Measurements from ENCODE around the gene KRTAP9-9. TPM values are rescaled to one million over a fixed set of nuclear protein-coding genes. Genes with fewer than 3 reads are reported as not detected.
"Not testable (repeated sequence)": the region's sequence is repeated elsewhere in the genome, so short reads cannot be mapped to it uniquely, and the experiment has no call there.

Gene KRTAP9-9
- total and polyA plus RNA-seq, 2 of the 8 experiments (the other 6 are each of a cell fraction or from before 2014, with no cell fraction given), result not detected

GRCh38 chr17:41275648-41276190 is 20.5 kb downstream of the KRTAP9-9 start, which contains the start of gene KRTAP9-7:
Gene KRTAP9-7 (plus strand): TSS chr17:41275698. CDS start chr17:41275698, 0 bp downstream.
- H4K5ac ChIP-seq (ENCODE audit: insufficient read length, low read depth, low read length); H3K79me1 ChIP-seq (ENCODE audit: low read depth, low read length); H3K4me2 ChIP-seq (ENCODE audit: insufficient read depth in 1 of 2, low read depth in 2 of 2, low read length in 2 of 2); DNase-seq (ENCODE audit: low read depth in 1 of 2, low spot score in 2 of 2); H3K23me2 ChIP-seq (ENCODE audit: low read depth, low read length); H3K23ac ChIP-seq (ENCODE audit: insufficient read length); H4K8ac ChIP-seq (ENCODE audit: extremely low read depth, insufficient read depth, low read length); H2BK120ac ChIP-seq (replicated peaks; ENCODE audit: low read depth, low read length); H3K4ac ChIP-seq (replicated peaks; ENCODE audit: insufficient read length, low read depth, low read length); POLR2A ChIA-PET (ENCODE audit: partially characterized antibody); H2BK20ac ChIP-seq (ENCODE audit: low read length); H3K9ac ChIP-seq (replicated peaks in 1 of 4; ENCODE audit: extremely low read depth in 1 of 4, low read depth in 3 of 4, low read length in 3 of 4); H3K27me3 ChIP-seq (replicated peaks in 1 of 4; ENCODE audit: control insufficient read depth in 3 of 4, extremely low read depth in 1 of 4, insufficient read depth in 3 of 4, low read length in 3 of 4); H3K56ac ChIP-seq (replicated peaks; ENCODE audit: insufficient read length, low read depth, low read length); H3K9me3 ChIP-seq (ENCODE audit: insufficient read depth in 2 of 2, low read depth in 1 of 2, low read length in 1 of 2); H3K4me1 ChIP-seq (replicated peaks in 1 of 4; ENCODE audit: control insufficient read depth in 3 of 4, insufficient read depth in 4 of 4, low read length in 3 of 4); H3K18ac ChIP-seq (ENCODE audit: extremely low read depth, low read length); H2AFZ ChIP-seq (ENCODE audit: low read length); H3K4me3 ChIP-seq (ENCODE audit: extremely low read depth in 1 of 4, insufficient read depth in 2 of 4, low read depth in 3 of 4, low read length in 4 of 4); H4K91ac ChIP-seq (replicated peaks; ENCODE audit: insufficient read length, low read length); H2BK15ac ChIP-seq (ENCODE audit: low read length); H3K36me3 ChIP-seq (ENCODE audit: control insufficient read depth in 2 of 4, insufficient read depth in 4 of 4, low read length in 3 of 4); H3K27ac ChIP-seq (ENCODE audit: low read depth, low read length); H2AK5ac ChIP-seq (ENCODE audit: low read depth, low read length); H3K79me2 ChIP-seq (ENCODE audit: control insufficient read depth in 1 of 2, insufficient read depth in 2 of 2, low read length in 2 of 2); FAIRE-seq; H2BK5ac ChIP-seq (ENCODE audit: low read depth, low read length); H3K14ac ChIP-seq (ENCODE audit: insufficient read length); H4K20me1 ChIP-seq (replicated peaks in 1 of 2; ENCODE audit: control insufficient read depth in 1 of 2, insufficient read depth in 2 of 2, low read length in 2 of 2); H2BK12ac ChIP-seq (ENCODE audit: low read depth, low read length): not testable (repeated sequence)
- CTCF ChIA-PET (ENCODE audit: partially characterized antibody), result interaction anchor here (0.8 kb wide), 1 partner anchor 15 kb away, joined by 3 read pairs; no protein-coding TSS in a partner anchor
- 96% methylated on average over 3 of the region's 3 CpGs; no CpG with 5 or more reads in 1 of the 2 experiments for WGBS, 2 experiments (ENCODE audit: extremely low coverage in 1 of 2, insufficient coverage in 1 of 2, insufficient read length in 1 of 2, insufficient replicate concordance in 2 of 2, low coverage in 1 of 2, low lambda C conversion rate in 2 of 2, missing lambda C conversion rate in 1 of 2)

Data from H1 (cell line).